Parietal lobe (tissue), 1 donor: ENCODE data around the gene SSR4. TPM values are rescaled to one million over a fixed set of nuclear protein-coding genes. Genes with fewer than 3 reads are reported as not detected.

Experiments used
- total RNA-seq: library from RNA; depleted of rRNA; stranded (reverse); fragments of >200 nt; gene quantifications from one replicate; pipeline ENCODE4 v1.2.3, GENCODE V29; 2014

SSR4 gene
- 71.7 TPM for total RNA-seq

DNA sequence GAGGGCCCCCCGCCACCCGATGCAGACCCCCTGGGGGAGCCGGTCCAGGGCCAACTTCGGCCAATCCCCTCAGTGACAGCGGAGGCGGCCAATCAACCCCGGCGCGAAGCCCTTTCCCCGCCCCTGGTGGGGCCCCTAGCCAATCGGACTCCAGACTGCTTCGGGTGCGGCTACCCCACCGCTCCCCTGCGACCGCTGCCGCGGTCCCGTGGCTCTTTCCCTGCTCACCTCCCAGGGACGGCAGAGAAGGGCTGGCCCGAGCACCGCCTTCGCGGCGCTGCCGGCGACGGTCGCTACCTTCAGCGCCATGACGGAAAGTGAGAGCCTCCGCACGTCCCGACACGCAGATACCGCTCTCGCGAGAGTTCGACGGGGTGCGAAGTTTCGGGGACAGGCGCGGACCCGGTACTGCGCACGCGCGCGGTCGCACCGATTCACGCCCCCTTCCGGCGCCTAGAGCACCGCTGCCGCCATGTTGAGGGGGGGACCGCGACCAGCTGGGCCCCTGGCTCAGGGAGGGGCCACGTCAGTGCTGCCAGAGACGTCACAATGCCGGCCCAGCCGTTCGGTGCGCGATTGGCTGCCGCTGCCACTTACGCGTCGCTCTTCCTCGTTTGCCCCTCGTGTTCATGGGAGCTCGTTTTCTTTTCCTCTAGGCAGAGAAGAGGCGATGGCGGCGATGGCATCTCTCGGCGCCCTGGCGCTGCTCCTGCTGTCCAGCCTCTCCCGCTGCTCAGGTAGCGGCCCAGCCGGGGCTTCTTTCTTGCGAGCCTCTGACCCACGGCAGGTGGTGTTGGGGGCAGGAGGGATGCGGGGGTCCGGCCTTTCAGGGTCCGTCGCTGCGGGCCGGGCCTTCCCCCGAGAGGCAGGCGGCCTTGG lies at the start of gene SSR4, which contains the start of gene IDH3G:
Gene SSR4 (plus strand): TSS at position 651 of the 879 bp plus-strand sequence. CDS start 20 bp downstream, at position 671.
Gene IDH3G (minus strand): TSS at position 358 of the 879 bp plus-strand sequence. CDS start 49 bp downstream, at position 309.

DNA sequence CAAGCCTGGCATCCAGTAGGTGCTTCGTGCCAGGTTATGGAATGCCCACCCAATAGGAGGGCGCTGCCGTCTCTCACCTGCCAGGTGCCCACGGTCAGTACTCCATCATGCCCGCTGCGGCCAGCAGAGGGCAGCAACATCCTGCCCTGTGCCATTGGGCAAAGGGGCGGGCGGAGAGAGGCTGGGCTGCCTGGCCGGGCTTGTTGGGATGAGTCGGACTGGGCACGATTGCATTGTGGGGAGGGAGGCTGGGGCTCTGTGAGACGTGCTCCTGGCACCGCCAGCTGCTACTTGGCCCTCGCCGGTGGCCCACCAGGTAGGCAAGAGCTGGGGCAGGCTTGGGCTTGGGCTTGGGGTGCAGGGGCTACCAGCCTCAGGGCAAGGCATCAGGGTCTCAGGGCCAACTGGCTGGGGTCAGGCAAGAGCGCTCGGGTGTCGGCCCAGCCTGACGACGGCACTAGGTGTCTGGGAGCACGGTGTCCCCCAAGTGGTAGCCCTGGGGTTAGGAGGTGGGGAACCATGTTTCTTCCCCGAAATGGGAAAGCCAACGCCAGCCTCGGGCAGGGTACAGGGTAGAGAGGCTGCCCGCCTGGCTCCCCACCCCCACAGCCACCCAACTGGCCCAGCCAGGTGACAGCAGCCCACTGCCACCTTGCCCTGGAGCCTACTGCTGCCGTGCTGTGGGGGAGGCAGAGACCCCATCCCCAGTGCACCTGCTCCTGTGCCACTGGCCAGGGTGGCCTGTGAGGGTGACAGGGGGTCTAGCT lies 30.3 kb upstream of the SSR4 start, which contains the start of gene PLXNB3:
Gene PLXNB3 (plus strand): TSS at position 261 of the 767 bp plus-strand sequence. CDS start 1,287 bp downstream, outside the sequence.

GRCh38 chrX:153780678-153781427 lies 13.6 kb upstream of the SSR4 start, which contains the start of gene SRPK3:
SRPK3 (plus strand) TSS chrX:153781041; CDS start chrX:153781087, 46 bp downstream.

DNA sequence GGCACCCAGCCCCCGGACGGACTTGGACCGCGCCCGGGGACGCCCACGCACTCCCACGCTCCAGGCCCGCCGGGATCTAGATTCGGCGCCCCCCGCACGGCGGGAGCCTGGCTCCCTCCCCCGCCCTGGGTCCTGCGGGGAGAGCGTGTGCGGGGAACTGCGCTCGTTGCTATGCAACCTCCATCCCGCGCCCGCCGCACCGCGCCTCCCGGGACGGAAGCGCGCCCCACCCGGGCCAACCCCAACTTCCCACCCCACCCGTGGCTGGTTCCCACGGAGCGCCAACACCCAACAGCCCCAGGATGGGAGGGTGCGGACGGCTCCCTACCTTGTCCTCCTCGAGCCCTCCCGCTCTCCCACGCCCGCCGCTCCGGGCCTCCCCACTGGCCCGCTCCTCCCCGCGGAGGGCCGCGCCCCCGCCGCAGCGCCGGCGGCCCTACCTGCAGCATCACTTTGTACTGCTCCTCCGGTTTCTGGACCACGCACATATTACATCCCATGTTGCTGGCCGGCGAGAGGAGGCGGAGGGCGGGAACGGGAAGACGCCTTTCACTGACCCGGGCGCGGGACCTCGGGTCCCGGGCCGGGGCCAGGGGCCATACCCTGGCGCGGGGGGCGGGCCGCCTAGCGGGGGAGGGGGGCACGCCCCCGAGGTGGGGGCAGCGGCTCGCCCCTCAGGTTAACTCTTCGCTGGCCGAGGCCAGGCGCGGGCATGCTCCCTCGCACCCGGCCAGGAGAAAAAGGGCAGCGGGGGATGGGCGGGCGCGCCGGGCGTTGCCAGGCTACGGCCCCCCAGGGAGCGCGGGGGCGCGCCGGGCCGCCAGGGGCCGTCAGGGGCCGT lies 35.6 kb downstream of the SSR4 start, which contains the start of gene PDZD4:
Gene PDZD4 (minus strand): TSS at position 746 of the 841 bp plus-strand sequence. CDS start 246 bp downstream, at position 500.

Other genes with a start within 250 kb of the SSR4 start
- gene CCNQ, start 195.5 kb upstream of the SSR4 start, total RNA-seq: 15.7 TPM
- 1.6 TPM for gene DUSP9, start 147.5 kb upstream of the SSR4 start, total RNA-seq
- 33.8 TPM for gene PNCK, start 120.9 kb upstream of the SSR4 start, total RNA-seq
- gene SLC6A8, start 106.7 kb upstream of the SSR4 start, total RNA-seq: 19.4 TPM
- gene BCAP31, start 70.3 kb upstream of the SSR4 start, total RNA-seq: 43.8 TPM
- 8.8 TPM for gene ABCD1, start 69.8 kb upstream of the SSR4 start, total RNA-seq
- gene PLXNB3, start 30.4 kb upstream of the SSR4 start, total RNA-seq: 2.8 TPM
- not detected for gene SRPK3, start 13.6 kb upstream of the SSR4 start, total RNA-seq
- gene IDH3G, start 293 bp upstream of the SSR4 start, total RNA-seq: 58.5 TPM
- gene PDZD4, start 35.9 kb downstream of the SSR4 start, total RNA-seq: 151 TPM
- 195 TPM for gene L1CAM, start 91.5 kb downstream of the SSR4 start, total RNA-seq
- not detected for gene AVPR2, start 110.0 kb downstream of the SSR4 start, total RNA-seq
- 6.9 TPM for gene ARHGAP4, start 131.6 kb downstream of the SSR4 start, total RNA-seq
- 37.2 TPM for gene NAA10, start 140.4 kb downstream of the SSR4 start, total RNA-seq
- 4.1 TPM for gene RENBP, start 150.0 kb downstream of the SSR4 start, total RNA-seq
- 26.0 TPM for gene HCFC1, start 177.2 kb downstream of the SSR4 start, total RNA-seq
- gene TMEM187, start 178.1 kb downstream of the SSR4 start, total RNA-seq: 1.9 TPM
- 12.2 TPM for gene IRAK1, start 225.2 kb downstream of the SSR4 start, total RNA-seq